ENCODE results near the gene GRK1. TPM values are rescaled to one million over a fixed set of nuclear protein-coding genes. Genes with fewer than 3 reads are reported as not detected.

Gene GRK1
- total RNA-seq, 1 donor from 2014 or later: 0.09 TPM

GRCh38 chr13:113646376-113646775 lies 20.6 kb upstream of the GRK1 start:
- peak; percentile 33 for DNase-seq (ENCODE audit: low spot score)
- ATAC-seq: no peak
- intact Hi-C loops (cut with DNase I): no loop called here

- DNase-seq (ENCODE audit: low spot score) (peak; percentile 53), ATAC-seq (peak; percentile 8)
- intact Hi-C loops (cut with DNase I): no loop called here
Measured at GRCh38 chr13:113646921-113647340, 20.1 kb upstream of the GRK1 start.

- peak; percentile 95 for ATAC-seq
- intact Hi-C loops (cut with DNase I): no loop called here
- peak; percentile 93 for DNase-seq (ENCODE audit: low spot score)
Measured at GRCh38 chr13:113647351-113648215, 19.4 kb upstream of the GRK1 start.

GRCh38 chr13:113648216-113648610 lies 18.8 kb upstream of the GRK1 start:
- DNase-seq (ENCODE audit: low spot score): peak; percentile 56
- intact Hi-C loops (cut with DNase I): no loop called here
- ATAC-seq: no peak

- ATAC-seq (no peak), DNase-seq (ENCODE audit: low spot score) (peak; percentile 40)
- intact Hi-C loops (cut with DNase I): no loop called here
Measured at GRCh38 chr13:113649212-113649611, 17.8 kb upstream of the GRK1 start.

GRCh38 chr13:113650275-113650674 lies 16.7 kb upstream of the GRK1 start:
- no peak for ATAC-seq
- peak; percentile 27 for DNase-seq (ENCODE audit: low spot score)
- intact Hi-C loops (cut with DNase I): no loop called here

DNA sequence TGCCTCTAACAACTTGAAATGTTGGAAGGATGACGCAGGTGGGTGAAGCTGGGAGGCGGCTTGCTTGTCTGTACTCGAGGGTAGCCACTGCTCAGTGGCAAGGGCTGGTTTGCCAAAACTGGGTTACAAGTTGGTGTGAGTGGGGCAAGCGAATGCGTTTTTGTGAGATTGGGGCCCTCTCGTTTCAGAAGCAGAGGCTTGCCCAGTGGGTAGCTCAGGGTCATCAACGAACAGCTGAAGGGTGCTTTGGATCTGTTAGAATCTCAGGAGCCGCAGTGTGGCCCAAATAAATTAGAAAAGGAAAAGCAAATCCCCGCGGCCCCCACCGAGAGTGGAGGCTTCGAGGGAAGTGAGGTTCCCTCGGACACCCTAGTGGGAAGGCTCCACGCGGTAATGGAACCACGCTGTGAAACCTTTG lies 16.3 kb upstream of the GRK1 start:
- ATAC-seq (no peak), DNase-seq (ENCODE audit: low spot score) (peak; percentile 41)
- intact Hi-C loops (cut with DNase I): no loop called here

DNA sequence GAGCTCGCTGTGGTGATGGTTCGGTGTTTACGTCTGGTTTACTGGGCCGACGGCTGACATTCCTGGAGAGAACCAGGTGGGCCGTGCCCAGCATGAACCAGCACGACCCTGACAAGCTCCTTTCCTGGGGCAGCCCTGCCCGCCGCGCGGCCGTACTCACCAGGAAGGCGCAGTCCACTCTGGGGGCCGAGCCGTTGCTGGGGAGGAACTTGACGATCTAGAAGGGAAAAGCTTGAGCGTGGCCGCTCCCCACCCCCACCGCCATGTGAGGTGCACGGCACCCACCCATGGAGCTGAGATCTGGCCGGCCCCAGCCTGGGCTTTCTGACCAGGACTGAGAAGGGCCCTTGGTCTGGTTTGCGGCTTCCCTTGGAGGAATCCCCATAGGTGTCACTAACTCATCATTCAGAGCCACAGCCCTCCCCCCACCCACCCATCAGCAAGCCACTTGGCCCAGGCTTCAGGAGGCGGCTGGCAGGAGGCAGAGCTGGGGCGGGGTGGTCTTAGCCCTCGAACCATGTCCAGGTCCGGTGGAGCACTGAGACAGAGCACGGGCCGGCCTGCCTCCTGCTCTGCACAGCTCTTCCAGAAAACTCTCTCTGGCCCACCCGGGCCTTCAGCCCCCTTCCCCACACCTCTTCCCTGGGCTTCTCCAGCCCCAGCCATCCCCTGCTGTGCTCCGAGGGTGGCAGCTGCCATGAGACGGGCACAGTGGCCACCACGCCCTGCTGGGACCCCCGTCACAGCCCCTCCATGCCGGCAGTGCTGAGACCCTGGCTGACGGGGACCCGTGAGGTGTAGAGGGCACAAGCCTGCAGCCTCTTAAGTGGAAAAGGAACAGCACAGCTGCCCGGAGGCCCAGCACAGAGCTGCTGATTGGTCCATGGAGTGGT lies 15.3 kb upstream of the GRK1 start:
- peak; percentile 61 for DNase-seq (ENCODE audit: low spot score)
- intact Hi-C loops (cut with DNase I): no loop called here
- no peak for ATAC-seq

- no peak for ATAC-seq
- intact Hi-C loops (cut with DNase I): no loop called here
- DNase-seq (ENCODE audit: low spot score): peak; percentile 51
Measured at GRCh38 chr13:113652404-113653263, 14.4 kb upstream of the GRK1 start.

GRCh38 chr13:113653264-113654174 lies 13.5 kb upstream of the GRK1 start:
- DNase-seq (ENCODE audit: low spot score) (peak; percentile 58), ATAC-seq (no peak)
- intact Hi-C loops (cut with DNase I): no loop called here

DNA sequence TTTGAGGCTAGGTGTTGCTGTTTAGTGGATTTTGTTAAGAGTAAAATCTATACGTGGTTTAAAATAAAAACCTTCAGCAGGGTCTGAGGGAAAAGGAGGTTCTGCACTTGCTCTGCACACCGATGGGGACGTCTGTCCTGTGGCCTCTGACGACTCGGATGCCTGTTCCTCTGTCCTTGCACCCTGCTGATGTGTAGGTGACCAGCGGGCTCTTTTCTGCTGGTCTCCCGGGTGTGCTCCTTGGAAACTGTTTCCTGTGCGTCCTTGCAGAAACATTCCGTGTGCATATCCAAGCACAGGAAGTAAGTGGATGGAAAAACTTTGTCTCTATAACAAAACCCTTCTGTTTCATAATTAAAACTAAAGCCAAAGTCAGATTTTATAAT lies 12.9 kb upstream of the GRK1 start:
- DNase-seq (ENCODE audit: low spot score) (peak; percentile 31), ATAC-seq (no peak)
- intact Hi-C loops (cut with DNase I): no loop called here

DNA sequence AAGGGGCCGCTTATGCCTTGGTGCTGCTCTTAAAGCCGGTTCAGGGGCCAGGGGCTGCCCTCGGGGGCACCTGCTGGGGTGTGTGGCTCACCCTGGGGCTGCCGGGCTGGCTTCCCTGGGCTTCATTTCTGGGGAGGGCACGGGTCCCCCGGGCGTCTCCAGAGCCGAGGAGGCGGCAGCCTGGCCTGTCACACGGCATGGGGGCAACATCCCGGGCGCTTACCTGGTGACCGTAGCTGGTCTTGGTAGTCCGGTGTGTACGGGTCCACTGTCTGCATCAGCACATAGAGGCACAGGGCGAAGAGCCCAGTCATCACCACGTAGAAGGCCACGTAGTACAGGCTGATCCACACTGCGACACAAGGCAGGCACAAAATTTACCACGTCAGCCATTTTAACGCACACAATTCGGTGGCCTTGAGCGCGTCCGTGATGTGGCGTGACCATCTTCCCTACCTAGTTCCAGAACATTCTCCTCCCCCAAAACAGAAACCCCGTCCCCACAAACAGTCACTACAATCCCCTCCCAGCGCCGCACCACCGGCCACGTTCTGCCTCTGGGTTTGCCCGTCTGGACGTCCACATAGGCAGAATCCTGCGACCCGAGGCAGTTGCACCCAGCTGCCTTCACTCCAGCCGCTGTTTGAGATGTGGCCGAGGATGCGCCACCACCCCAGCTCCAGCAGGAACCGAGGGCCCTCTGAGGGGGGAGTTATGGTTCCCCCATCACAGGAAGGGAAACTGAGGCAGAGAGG lies 12.3 kb upstream of the GRK1 start:
- intact Hi-C loops (cut with DNase I): no loop called here
- DNase-seq (ENCODE audit: low spot score) (peak; percentile 51), ATAC-seq (no peak)

GRCh38 chr13:113655346-113656002 lies 11.5 kb upstream of the GRK1 start:
- DNase-seq (ENCODE audit: low spot score) (peak; percentile 15), ATAC-seq (no peak)
- intact Hi-C loops (cut with DNase I): no loop called here

GRCh38 chr13:113656003-113656588 lies 10.9 kb upstream of the GRK1 start:
- ATAC-seq (peak; percentile 21), DNase-seq (ENCODE audit: low spot score) (peak; percentile 42)
- intact Hi-C loops (cut with DNase I): no loop called here

DNA sequence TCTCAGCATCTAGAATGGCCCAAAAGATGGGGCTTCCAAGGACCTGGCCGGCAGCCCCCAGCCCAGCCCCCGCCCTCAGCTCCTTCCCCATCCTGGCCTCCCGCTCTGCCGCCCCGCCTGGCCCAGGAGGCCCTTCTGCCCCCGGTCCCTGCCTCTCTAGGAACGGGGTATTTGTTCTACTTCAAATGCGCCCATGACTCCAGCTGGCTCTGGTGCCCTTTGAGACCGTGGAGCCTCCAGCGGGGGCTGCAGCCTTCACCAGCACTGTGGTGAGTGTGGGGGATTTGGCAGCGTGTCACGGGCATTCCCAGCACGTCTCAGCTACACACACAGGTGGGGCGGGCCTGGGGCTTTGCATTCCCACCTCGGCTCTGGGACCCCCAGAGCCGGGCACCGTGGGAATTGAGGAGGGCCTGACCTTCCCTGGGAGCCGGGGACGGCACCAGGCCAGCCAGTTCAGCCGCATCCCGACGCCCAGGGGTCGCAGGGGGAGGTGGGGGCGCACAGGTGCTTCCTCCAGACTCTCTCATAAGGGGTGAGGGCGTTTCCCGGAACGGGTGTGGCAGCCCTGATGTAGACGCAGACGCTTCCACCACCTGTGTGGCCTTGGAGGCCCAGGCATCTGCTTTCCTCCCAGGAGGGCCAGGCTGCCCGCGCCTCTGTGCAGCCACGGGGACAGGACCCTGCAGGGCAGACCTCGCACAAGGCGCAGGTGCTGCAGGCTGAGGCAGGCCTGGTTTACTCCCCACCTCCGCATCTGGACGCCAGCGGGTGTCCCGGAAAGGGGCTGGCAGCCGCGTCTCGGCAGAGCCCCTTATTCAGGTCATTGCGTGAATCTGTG lies 10.0 kb upstream of the GRK1 start:
- intact Hi-C loops (cut with DNase I): no loop called here
- ATAC-seq: no peak

More for the DNA sequence above, 10.0 kb upstream of the GRK1 start:
- DNase-seq (ENCODE audit: low spot score): peak; percentile 46

All from sciatic nerve (tissue), 2 donors.